Suprapubic skin (tissue), 4 donors: Measurements from ENCODE around the gene NFIB. TPM values are rescaled to one million over a fixed set of nuclear protein-coding genes. Genes with fewer than 3 reads are reported as not detected.
A peak's percentile ranks its signal among the peaks of the same experiment; 100 is the strongest.

ENCODE experiments used
- DNase-seq, 2 donors: peaks; one replicate each; pipeline ENCODE4 v3.0.0-alpha.2; 2019; ENCODE audit warnings: low spot score in 2 of 2
- H3K27ac ChIP-seq: fragments of 200-600 bp; sonication (generic); one replicate; pipeline ENCODE4 v1.5.1; 2019
- H3K27me3 ChIP-seq: fragments of 200-600 bp; sonication (generic); one replicate; pipeline ENCODE4 v1.5.1; 2019
- H3K36me3 ChIP-seq: fragments of 200-600 bp; sonication (generic); one replicate; pipeline ENCODE4 v1.5.1; 2019
- H3K4me1 ChIP-seq: fragments of 200-600 bp; sonication (generic); one replicate; pipeline ENCODE4 v1.5.1; 2019
- H3K4me3 ChIP-seq: fragments of 200-600 bp; sonication (generic); one replicate; pipeline ENCODE4 v1.5.1; 2019; ENCODE audit warnings: mild to moderate bottlenecking
- H3K9me3 ChIP-seq: fragments of 200-600 bp; sonication (generic); one replicate; pipeline ENCODE4 v1.5.1; 2019
- EP300 ChIP-seq: sonication (generic); formaldehyde crosslinking; IDR thresholded peaks from one replicate; pipeline ENCODE4 v1.6.1; 2017; ENCODE audit warnings: antibody characterized with exemption
- POLR2A ChIP-seq, 2 donors: fragments of 450-650 bp; IDR thresholded peaks; one replicate each; pipeline ENCODE4 v1.6.1; 2017; ENCODE audit warnings: antibody characterized with exemption in 2 of 2, mild to moderate bottlenecking in 2 of 2, moderate library complexity in 2 of 2
- POLR2AphosphoS5 ChIP-seq, 3 donors: sonication (generic); formaldehyde crosslinking; IDR thresholded peaks; one replicate each; pipeline ENCODE4 v1.6.1; 2017; ENCODE audit warnings: antibody characterized with exemption in 3 of 3
- WGBS: methylation state at CpG from one replicate; pipeline ENCODE4 v1.1.5; 2018; 5-methylcytosine and 5-hydroxymethylcytosine counted together
- total RNA-seq, 4 donors: library from RNA; depleted of rRNA; stranded (reverse); fragments of >200 nt; gene quantifications; one replicate each; pipeline ENCODE4 v1.1.0, GENCODE V29; 2016
- TF ChIP-seq, protein P1 (sequence below), 2 donors: fragments of 200-600 bp in 1 of 2; fragments of 450-650 bp in 1 of 2; sonication (generic) in 1 of 2; IDR thresholded peaks; one replicate each; pipeline ENCODE4 v1.5.1; 2016 to 2019; ENCODE audit warnings: antibody characterized with exemption in 2 of 2, mild to moderate bottlenecking in 1 of 2, moderate library complexity in 1 of 2

NFIB gene
- total RNA-seq, 4 donors from 2014 or later = 90.4 to 204 (median 112) TPM

DNA sequence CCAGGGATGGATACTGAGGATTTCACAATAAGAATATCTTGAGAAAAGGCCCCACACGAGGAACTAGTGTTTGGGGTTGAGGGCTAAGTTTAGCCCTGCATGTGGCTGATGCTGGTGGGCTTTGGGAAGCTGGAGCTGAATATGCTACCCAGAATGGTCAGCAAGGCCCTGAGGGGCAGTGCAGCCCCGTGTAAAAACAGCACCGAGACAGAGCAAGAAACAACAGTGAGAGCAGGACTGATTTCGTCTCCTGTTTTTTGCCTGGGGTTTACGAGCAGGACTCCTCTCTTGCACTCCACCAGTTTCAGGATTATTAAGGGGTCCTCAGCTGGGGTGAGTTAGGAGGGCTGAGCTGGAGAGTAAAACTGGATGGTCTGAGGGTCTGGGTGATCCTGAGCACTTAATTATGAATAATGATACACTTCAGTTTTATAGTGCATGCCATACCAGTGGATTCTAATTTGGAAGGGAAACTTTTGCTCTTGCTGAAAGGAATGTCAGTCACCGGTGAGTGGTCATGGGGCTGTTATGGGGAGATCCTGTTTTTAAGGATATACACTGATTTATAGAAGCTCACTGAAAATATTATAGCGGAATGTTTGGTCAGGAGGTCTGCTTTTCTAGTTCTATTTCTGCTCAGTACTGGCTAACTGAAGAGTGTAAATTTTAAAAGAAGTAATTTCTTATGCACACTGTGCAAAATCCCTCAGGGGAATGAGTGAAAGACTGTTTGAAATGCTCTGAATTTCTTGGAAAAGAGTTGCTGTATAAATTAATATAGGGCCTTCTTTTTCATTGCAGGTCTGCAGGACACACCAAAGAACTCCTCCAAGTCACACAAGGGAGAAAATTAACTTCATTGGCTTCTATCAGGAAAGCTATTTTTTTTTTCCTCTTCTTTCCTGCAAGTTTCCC, 42.7 kb upstream of the NFIB start:
- no peak for DNase-seq
- Histone ChIP-seq H3K4me1 (peaks cover 16% of the 10 kb centered on the region), H3K27ac (no peak overlapping the region), H3K27me3 (no peaks in the 10 kb centered on the region), H3K9me3 (no peaks in the 10 kb centered on the region), H3K36me3 (no peaks in the 10 kb centered on the region), H3K4me3 (no peak overlapping the region)
- 67% methylated on average over 7 of the region's 7 CpGs for WGBS
- TF ChIP-seq POLR2AphosphoS5 (IDR thresholded peaks at IDR 0.05) (no peak), POLR2A (IDR thresholded peaks at IDR 0.05) (no peak), EP300 (no peak)
- TF ChIP-seq, protein P1, sequence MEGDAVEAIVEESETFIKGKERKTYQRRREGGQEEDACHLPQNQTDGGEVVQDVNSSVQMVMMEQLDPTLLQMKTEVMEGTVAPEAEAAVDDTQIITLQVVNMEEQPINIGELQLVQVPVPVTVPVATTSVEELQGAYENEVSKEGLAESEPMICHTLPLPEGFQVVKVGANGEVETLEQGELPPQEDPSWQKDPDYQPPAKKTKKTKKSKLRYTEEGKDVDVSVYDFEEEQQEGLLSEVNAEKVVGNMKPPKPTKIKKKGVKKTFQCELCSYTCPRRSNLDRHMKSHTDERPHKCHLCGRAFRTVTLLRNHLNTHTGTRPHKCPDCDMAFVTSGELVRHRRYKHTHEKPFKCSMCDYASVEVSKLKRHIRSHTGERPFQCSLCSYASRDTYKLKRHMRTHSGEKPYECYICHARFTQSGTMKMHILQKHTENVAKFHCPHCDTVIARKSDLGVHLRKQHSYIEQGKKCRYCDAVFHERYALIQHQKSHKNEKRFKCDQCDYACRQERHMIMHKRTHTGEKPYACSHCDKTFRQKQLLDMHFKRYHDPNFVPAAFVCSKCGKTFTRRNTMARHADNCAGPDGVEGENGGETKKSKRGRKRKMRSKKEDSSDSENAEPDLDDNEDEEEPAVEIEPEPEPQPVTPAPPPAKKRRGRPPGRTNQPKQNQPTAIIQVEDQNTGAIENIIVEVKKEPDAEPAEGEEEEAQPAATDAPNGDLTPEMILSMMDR (IDR thresholded peaks at IDR 0.05) = no peak

DNA sequence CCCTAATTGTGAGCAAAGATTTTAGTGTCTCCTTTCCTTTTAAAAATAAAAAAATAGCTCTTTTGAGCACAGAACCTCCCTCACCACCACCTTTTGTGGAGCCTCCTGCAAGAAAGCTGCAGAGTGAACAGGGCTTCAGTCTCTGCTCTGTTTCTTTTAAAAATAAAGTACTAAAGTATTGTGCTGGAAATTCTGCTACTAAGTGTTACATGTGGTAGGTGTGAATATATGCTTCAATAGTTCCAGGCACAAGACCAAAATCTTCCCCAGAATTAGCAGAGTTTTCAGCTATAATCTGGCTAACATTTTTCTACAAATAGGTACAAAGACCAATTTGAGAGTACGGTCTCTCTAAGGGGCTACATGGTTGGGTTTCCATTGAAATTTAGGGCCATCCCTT, 40.3 kb upstream of the NFIB start:
- Histone ChIP-seq H3K27ac (no peak overlapping the region), H3K4me1 (peaks cover 37% of the 10 kb centered on the region), H3K36me3 (no peaks in the 10 kb centered on the region), H3K27me3 (no peaks in the 10 kb centered on the region), H3K9me3 (no peaks in the 10 kb centered on the region), H3K4me3 (no peak overlapping the region)
- no peak for TF ChIP-seq EP300
- no peak for TF ChIP-seq POLR2A (IDR thresholded peaks at IDR 0.05)
- TF ChIP-seq, protein P1 (IDR thresholded peaks at IDR 0.05) = no peak
- TF ChIP-seq POLR2AphosphoS5 (IDR thresholded peaks at IDR 0.05) = no peak
- 81% methylated on average over 1 of the region's 1 CpG for WGBS
- no peak for DNase-seq

DNA sequence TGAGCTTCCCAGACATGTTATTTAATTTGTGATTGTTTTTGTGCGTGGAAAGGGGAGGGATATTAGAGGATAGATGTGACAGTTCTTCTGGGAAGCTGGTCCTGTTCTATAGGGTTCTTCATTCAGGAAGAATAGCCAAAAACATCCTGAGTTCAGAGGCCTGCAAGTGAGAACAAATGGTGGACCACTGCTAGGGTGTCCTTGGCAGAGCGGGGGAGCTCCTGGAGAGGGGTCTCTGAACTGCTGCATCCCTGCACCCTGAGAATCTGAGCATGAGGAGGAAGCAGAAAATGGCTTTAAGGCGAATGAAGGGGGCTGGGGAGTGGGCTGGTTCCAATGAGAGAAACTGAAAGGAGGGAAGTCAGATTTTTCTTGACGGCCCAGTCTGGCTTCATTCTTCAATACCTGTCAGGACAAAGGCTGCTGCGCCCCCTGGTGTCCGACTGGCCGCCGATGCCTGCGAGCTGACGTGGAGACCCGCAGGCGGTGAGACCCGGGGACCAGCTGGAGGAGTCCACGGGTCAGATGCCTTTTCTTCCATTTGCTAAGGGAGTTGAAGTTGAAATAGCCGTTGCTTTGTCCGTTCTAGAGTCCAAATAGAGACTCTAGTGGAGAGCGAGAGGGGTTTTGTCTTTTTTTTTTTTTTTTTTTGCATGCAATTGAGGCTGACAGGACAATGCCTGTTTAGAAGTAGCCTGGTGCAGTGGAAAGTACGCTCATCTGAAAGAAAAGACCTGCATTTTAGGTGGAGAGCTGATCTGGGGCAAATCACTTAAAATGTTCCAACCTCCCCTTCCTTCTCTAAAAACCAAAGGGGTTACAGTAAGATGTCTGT, 39.5 kb upstream of the NFIB start:
- no peaks in the 10 kb centered on the region for H3K36me3 ChIP-seq
- peak overlapping the region; percentile 1 for H3K27ac ChIP-seq
- H3K9me3 ChIP-seq = no peaks in the 10 kb centered on the region
- WGBS = 13% methylated on average over 18 of the region's 18 CpGs
- H3K4me3 ChIP-seq = peak overlapping the region; percentile 35
- H3K4me1 ChIP-seq = peaks cover 45% of the 10 kb centered on the region
- DNase-seq = peak; percentile 95 to 97
- TF ChIP-seq, protein P1 (IDR thresholded peaks at IDR 0.05) = peak; percentile 82 to 92
- TF ChIP-seq POLR2AphosphoS5 (IDR thresholded peaks at IDR 0.05) (peak in 1 of 3 donors; percentile 75), EP300 (no peak)
- no peaks in the 10 kb centered on the region for H3K27me3 ChIP-seq

DNA sequence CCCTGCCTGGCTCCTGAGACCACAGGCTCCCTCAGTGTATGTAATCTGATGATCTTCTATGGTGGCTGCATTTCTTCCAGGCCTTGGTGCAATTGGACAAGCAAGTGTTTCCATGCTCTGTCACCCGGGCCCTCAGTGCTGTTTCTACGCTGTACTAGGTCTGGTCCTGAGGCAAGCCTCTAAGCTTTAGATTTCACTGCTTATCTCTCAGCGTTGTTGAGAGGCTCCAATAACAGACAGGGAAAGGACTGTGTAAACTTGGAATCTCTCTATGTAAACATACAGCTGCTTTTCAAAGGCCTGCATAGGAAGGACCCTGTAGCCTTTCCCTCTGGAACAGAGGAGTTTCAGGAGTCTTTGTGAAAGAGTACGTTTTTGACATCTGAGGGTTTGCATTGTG, 38.6 kb upstream of the NFIB start:
- TF ChIP-seq POLR2A (IDR thresholded peaks at IDR 0.05) (no peak), POLR2AphosphoS5 (IDR thresholded peaks at IDR 0.05) (no peak), EP300 (no peak)
- TF ChIP-seq, protein P1 (IDR thresholded peaks at IDR 0.05) = no peak
- DNase-seq = no peak
- peak overlapping the region; percentile 1 for H3K27ac ChIP-seq
- WGBS = 83% methylated on average over 4 of the region's 4 CpGs
- no peaks in the 10 kb centered on the region for H3K9me3 ChIP-seq
- no peak overlapping the region for H3K4me3 ChIP-seq
- no peaks in the 10 kb centered on the region for H3K36me3 ChIP-seq
- H3K4me1 ChIP-seq = peaks cover 49% of the 10 kb centered on the region
- H3K27me3 ChIP-seq = peaks cover 4% of the 10 kb centered on the region
